ENCODE results near the gene BAHCC1. TPM values are rescaled to one million over a fixed set of nuclear protein-coding genes. Genes with fewer than 3 reads are reported as not detected.

BAHCC1 gene
- total and polyA plus RNA-seq, 2 of the 8 experiments (the other 6 are each of a cell fraction or from before 2014, with no cell fraction given) = 0.26 to 0.58 TPM

- Histone ChIP-seq H2BK120ac (replicated peaks; ENCODE audit: low read depth, low read length) (no peak overlapping the region), H3K27me3 (replicated peaks in 1 of 4; ENCODE audit: control insufficient read depth in 3 of 4, extremely low read depth in 1 of 4, insufficient read depth in 3 of 4, low read length in 3 of 4) (no peaks in the 10 kb centered on the region; a peak in 2 of 7 replicates), H3K14ac (ENCODE audit: insufficient read length) (no peak overlapping the region), H3K23me2 (ENCODE audit: low read depth, low read length) (peaks cover 2% of the 10 kb centered on the region; the same call in 1 of the 2 replicates), H3K79me1 (ENCODE audit: low read depth, low read length) (no peaks in the 10 kb centered on the region), H3K23ac (ENCODE audit: insufficient read length) (no peak overlapping the region), H2AK5ac (ENCODE audit: low read depth, low read length) (no peak overlapping the region), H3K27ac (ENCODE audit: low read depth, low read length) (no peak overlapping the region), H4K20me1 (replicated peaks in 1 of 2; ENCODE audit: control insufficient read depth in 1 of 2, insufficient read depth in 2 of 2, low read length in 2 of 2) (peaks cover 0 to 5% of the 10 kb centered on the region in 2 experiments), H4K5ac (ENCODE audit: insufficient read length, low read depth, low read length) (no peak overlapping the region), H3K56ac (replicated peaks; ENCODE audit: insufficient read length, low read depth, low read length) (no peak overlapping the region), H3K36me3 (ENCODE audit: control insufficient read depth in 2 of 4, insufficient read depth in 4 of 4, low read length in 3 of 4) (no peaks in the 10 kb centered on the region), H3K4ac (replicated peaks; ENCODE audit: insufficient read length, low read depth, low read length) (no peak overlapping the region), H4K91ac (replicated peaks; ENCODE audit: insufficient read length, low read length) (no peak overlapping the region), H2BK15ac (ENCODE audit: low read length) (no peak overlapping the region), H4K8ac (ENCODE audit: extremely low read depth, insufficient read depth, low read length) (peak overlapping the region; percentile 31; the same call in 1 of the 2 replicates), H2BK12ac (ENCODE audit: low read depth, low read length) (no peak overlapping the region), H3K18ac (ENCODE audit: extremely low read depth, low read length) (no peak overlapping the region), H3K9ac (replicated peaks in 1 of 4; ENCODE audit: extremely low read depth in 1 of 4, low read depth in 3 of 4, low read length in 3 of 4) (no peak overlapping the region), H3K4me2 (ENCODE audit: insufficient read depth in 1 of 2, low read depth in 2 of 2, low read length in 2 of 2) (no peak overlapping the region), H3K4me3 (ENCODE audit: extremely low read depth in 1 of 4, insufficient read depth in 2 of 4, low read depth in 3 of 4, low read length in 4 of 4) (no peak overlapping the region), H2BK5ac (ENCODE audit: low read depth, low read length) (no peak overlapping the region), H3K79me2 (ENCODE audit: control insufficient read depth in 1 of 2, insufficient read depth in 2 of 2, low read length in 2 of 2) (no peaks in the 10 kb centered on the region), H3K9me3 (ENCODE audit: insufficient read depth in 2 of 2, low read depth in 1 of 2, low read length in 1 of 2) (no peaks in the 10 kb centered on the region), H3K4me1 (replicated peaks in 1 of 4; ENCODE audit: control insufficient read depth in 3 of 4, insufficient read depth in 4 of 4, low read length in 3 of 4) (peaks cover 0 to 7% (median 4%) of the 10 kb centered on the region in 4 experiments; a peak in 5 of 7 replicates), H2AFZ (ENCODE audit: low read length) (no peak overlapping the region), H2BK20ac (ENCODE audit: low read length) (no peak overlapping the region)
- POLR2A ChIA-PET (ENCODE audit: partially characterized antibody) = interaction anchor here (0.8 to 1.3 kb wide), 3 partner anchors 18 to 154 kb away, joined by 3 read pairs; no protein-coding TSS in a partner anchor
- 79% methylated on average over 18 of the region's 41 CpGs; no CpG with 5 or more reads in 1 of the 2 experiments for WGBS, 2 experiments (ENCODE audit: extremely low coverage in 1 of 2, insufficient coverage in 1 of 2, insufficient read length in 1 of 2, insufficient replicate concordance in 2 of 2, low coverage in 1 of 2, low lambda C conversion rate in 2 of 2, missing lambda C conversion rate in 1 of 2)
- CTCF ChIA-PET (ENCODE audit: partially characterized antibody) = interaction anchor here (1.1 to 2.0 kb wide), 5 partner anchors 10 to 118 kb away, joined by 3 to 6 read pairs (median 4); no protein-coding TSS in a partner anchor
- FAIRE-seq (no peak), DNase-seq (ENCODE audit: low read depth in 1 of 2, low spot score in 2 of 2) (no peak)
- TF ChIP-seq CHD1 (IDR thresholded peaks at IDR 0.05; ENCODE audit: low read depth, low read length) (no peak), CTBP2 (IDR thresholded peaks at IDR 0.05; ENCODE audit: borderline replicate concordance, insufficient read depth, insufficient read length, low read length) (no peak), MAX (IDR thresholded peaks at IDR 0.05) (no peak), CEBPB (IDR thresholded peaks at IDR 0.05; ENCODE audit: low read depth, low read length) (no peak), RBBP5 (IDR thresholded peaks at IDR 0.05; ENCODE audit: borderline replicate concordance, low read depth, low read length) (no peak), RAD21 (IDR thresholded peaks at IDR 0.05 in 1 of 2, conservative IDR thresholded peaks at IDR 0.05 in 1 of 2; ENCODE audit: low read depth in 2 of 2, low read length in 2 of 2) (no peak), SRF (IDR thresholded peaks at IDR 0.05; ENCODE audit: low read depth, low read length) (no peak), TAF1 (IDR thresholded peaks at IDR 0.05; ENCODE audit: low read depth, low read length) (no peak), CBX5 (IDR thresholded peaks at IDR 0.05; ENCODE audit: low read depth, low read length) (no peak), RFX5 (IDR thresholded peaks at IDR 0.05; ENCODE audit: borderline replicate concordance, low read depth, low read length) (no peak)
Observed at GRCh38 chr17:81414756-81415516, 19.7 kb downstream of the BAHCC1 start.

All from H1 (cell line).